ENCODE results near the gene PRAMEF17. TPM values are rescaled to one million over a fixed set of nuclear protein-coding genes. Genes with fewer than 3 reads are reported as not detected.
"Not testable (repeated sequence)": the region's sequence is repeated elsewhere in the genome, so short reads cannot be mapped to it uniquely, and the experiment has no call there.

PRAMEF17 gene, protein sequence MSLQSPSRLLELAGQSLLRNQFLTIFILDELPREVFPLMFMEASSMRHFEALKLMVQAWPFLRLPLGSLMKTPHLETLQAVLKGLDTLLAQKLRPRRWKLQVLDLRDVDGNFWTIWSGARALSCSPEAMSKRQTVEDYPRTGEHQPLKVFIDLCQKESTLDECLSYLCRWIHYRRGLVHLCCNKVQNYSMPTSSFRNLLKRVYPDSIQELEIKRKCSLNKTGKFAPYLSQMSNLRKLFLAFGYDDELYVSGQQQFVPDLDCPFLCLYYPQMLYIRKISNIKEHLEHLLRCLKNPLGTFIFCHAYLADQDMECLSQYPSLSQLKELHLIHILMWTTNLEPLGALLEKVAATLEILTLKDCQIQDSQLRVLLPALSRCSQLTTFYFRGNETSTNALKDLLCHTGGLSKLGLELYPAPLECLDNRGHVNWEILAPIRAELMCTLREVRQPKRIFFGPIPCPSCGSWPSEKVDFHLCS
- total RNA-seq (2022) (not detected in 2 replicates), Bru-seq, nascent RNA (not detected), BruChase-seq, experiment 1, labeled RNA remaining after a 2-hour chase (not detected), BruChase-seq, experiment 2, labeled RNA remaining after a 6-hour chase (not detected)
- long read RNA-seq, result 0 reads

DNA sequence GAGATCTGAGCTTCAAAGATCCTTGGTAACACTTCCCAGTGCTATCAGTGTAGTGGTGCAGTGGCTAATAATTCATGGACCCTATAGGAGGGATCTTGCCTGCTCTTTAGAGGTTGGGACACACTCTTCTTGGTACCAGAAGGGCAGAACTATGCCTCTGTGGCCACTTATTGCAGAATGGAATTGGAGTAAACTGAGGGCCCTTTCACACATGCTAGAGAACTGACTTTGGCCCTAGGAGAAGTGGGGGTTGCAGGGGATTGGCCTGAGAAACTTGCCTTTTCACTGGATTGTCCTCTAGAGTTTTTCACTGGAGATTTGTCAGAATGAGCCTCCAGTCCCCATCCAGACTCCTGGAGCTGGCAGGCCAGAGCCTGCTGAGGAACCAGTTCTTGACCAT lies at the start of gene PRAMEF17:
PRAMEF17 (plus strand) TSS at position 301 of the 400 bp plus-strand sequence; CDS start at position 327, 26 bp downstream.
- BruUV-seq (replicated peaks); POLR2A ChIA-PET; H3K4me1 Mint-ChIP-seq (ENCODE audit: low read depth, unreplicated experiment); H3K4me1 ChIP-seq; CTCF ChIA-PET; H3K27me3 Mint-ChIP-seq (ENCODE audit: insufficient read depth, unreplicated experiment); H3K4me3 Mint-ChIP-seq (ENCODE audit: unreplicated experiment); H3K4me3 ChIP-seq (ENCODE audit: low read depth, low read length); H3K27ac Mint-ChIP-seq (ENCODE audit: unreplicated experiment); H3K9me3 Mint-ChIP-seq (ENCODE audit: unreplicated experiment); DNase-seq; intact Hi-C loops (cut with micrococcal nuclease; ENCODE audit: unreplicated experiment); H3K36me3 ChIP-seq (ENCODE audit: control insufficient read depth, insufficient read depth, low read length); H3K27me3 ChIP-seq (replicated peaks; ENCODE audit: control insufficient read depth, insufficient read depth, low read length); H3K36me3 Mint-ChIP-seq (ENCODE audit: insufficient read depth, unreplicated experiment); H3K9me3 ChIP-seq: not testable (repeated sequence)

DNA sequence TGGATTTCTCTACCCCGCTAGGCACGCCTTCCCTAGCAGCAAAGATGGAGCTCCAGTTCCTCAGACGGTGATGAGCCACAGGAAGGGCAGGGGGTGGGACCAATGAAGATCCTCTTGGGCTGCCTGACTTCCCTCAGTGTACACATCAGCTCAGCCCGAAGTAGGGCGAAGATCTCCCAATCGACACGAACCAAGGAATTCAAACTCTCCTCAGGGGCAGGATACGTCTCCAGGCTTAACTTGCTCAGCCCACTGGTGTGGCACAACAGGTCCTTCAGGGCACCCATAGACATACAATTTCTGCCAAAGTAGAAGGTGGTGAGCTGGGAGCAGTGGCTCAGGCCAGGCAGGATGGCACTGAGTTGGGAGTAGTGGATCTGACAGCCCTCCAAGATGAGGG lies 46.9 kb upstream of the PRAMEF17 start:
- H3K4me1 ChIP-seq; H3K27me3 ChIP-seq (replicated peaks; ENCODE audit: control insufficient read depth, insufficient read depth, low read length); POLR2A ChIA-PET; H3K4me3 Mint-ChIP-seq (ENCODE audit: unreplicated experiment); DNase-seq; intact Hi-C loops (cut with micrococcal nuclease; ENCODE audit: unreplicated experiment); H3K4me1 Mint-ChIP-seq (ENCODE audit: low read depth, unreplicated experiment); H3K4me3 ChIP-seq (ENCODE audit: low read depth, low read length); H3K27ac Mint-ChIP-seq (ENCODE audit: unreplicated experiment); H3K36me3 ChIP-seq (ENCODE audit: control insufficient read depth, insufficient read depth, low read length); H3K36me3 Mint-ChIP-seq (ENCODE audit: insufficient read depth, unreplicated experiment); H3K9me3 ChIP-seq; H3K9me3 Mint-ChIP-seq (ENCODE audit: unreplicated experiment); BruUV-seq (replicated peaks); H3K27me3 Mint-ChIP-seq (ENCODE audit: insufficient read depth, unreplicated experiment); CTCF ChIA-PET: not testable (repeated sequence)

DNA sequence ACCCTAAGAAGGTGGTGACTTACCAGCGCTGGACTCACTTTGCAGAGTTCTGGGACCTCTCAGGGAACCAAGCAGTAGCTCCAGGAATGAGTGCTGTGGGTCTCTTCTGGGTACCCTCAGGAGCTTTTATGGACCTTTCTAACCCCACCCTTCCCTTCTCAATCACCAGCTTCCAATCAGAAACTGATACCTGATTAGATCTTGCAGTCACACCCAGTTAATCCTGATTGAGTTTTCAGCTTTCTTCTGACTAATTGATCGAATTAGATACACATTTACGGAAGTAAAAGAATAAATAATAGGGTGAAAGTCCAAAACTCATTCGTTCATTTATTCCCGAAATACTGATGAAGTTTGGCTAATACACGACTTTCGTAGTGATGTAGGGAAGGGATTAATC lies 42.4 kb upstream of the PRAMEF17 start, which contains the start of gene PRAMEF14:
PRAMEF14 (minus strand) TSS at position 101 of the 400 bp plus-strand sequence. CDS start 1,820 bp downstream, outside the sequence.
- POLR2A ChIA-PET; H3K9me3 ChIP-seq; intact Hi-C loops (cut with micrococcal nuclease; ENCODE audit: unreplicated experiment); H3K27me3 ChIP-seq (replicated peaks; ENCODE audit: control insufficient read depth, insufficient read depth, low read length); DNase-seq; H3K27me3 Mint-ChIP-seq (ENCODE audit: insufficient read depth, unreplicated experiment); BruUV-seq (replicated peaks); H3K4me3 Mint-ChIP-seq (ENCODE audit: unreplicated experiment); H3K27ac Mint-ChIP-seq (ENCODE audit: unreplicated experiment); H3K36me3 Mint-ChIP-seq (ENCODE audit: insufficient read depth, unreplicated experiment); H3K36me3 ChIP-seq (ENCODE audit: control insufficient read depth, insufficient read depth, low read length); H3K4me3 ChIP-seq (ENCODE audit: low read depth, low read length); H3K4me1 Mint-ChIP-seq (ENCODE audit: low read depth, unreplicated experiment); H3K4me1 ChIP-seq; CTCF ChIA-PET; H3K9me3 Mint-ChIP-seq (ENCODE audit: unreplicated experiment): not testable (repeated sequence)

DNA sequence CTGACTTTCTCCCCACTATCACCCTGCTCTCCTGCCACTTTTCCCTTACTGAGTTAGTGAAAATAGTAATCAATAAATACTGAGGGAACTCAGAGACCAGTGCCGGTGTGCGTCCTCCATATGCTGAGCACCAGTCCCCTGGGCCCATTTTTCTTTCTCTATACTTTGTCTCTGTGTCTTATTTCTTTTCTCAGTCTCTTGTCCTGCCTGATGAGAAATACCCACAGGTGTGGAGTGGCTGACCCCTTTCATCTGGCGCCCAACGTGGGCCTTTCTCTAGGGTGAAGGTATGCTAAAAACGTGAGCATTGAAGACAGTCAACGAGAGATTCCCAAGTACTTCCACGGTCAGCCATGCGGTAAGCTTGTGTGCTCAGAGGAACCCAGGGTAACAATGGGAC lies 36.0 kb upstream of the PRAMEF17 start:
- POLR2A ChIA-PET; H3K9me3 Mint-ChIP-seq (ENCODE audit: unreplicated experiment); H3K4me3 Mint-ChIP-seq (ENCODE audit: unreplicated experiment); H3K4me3 ChIP-seq (ENCODE audit: low read depth, low read length); H3K36me3 Mint-ChIP-seq (ENCODE audit: insufficient read depth, unreplicated experiment); H3K27me3 ChIP-seq (replicated peaks; ENCODE audit: control insufficient read depth, insufficient read depth, low read length); CTCF ChIA-PET; BruUV-seq (replicated peaks); H3K4me1 Mint-ChIP-seq (ENCODE audit: low read depth, unreplicated experiment); H3K36me3 ChIP-seq (ENCODE audit: control insufficient read depth, insufficient read depth, low read length); H3K27me3 Mint-ChIP-seq (ENCODE audit: insufficient read depth, unreplicated experiment); intact Hi-C loops (cut with micrococcal nuclease; ENCODE audit: unreplicated experiment); H3K27ac Mint-ChIP-seq (ENCODE audit: unreplicated experiment); H3K9me3 ChIP-seq; H3K4me1 ChIP-seq: not testable (repeated sequence)
- peak in 1 of 2 experiments; percentile 4 for DNase-seq

DNA sequence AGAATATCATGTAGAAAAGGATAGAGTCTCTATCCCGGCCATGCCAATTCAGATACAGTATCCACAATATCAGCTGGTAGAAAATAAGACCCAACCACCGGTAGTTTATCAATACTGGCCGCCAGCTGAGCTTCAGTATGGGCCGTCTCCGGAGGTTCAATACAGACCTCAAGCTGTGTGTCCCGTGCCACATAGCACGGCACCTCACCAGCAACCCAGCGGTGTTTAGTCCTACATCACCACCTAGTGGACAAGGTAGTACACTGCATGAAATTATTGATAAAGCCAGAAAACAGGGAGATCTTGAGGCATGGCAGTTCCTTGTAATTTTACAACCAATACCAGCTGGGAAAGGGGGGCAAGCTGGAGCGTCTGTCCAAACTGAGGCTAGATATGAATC lies 35.0 kb upstream of the PRAMEF17 start:
- POLR2A ChIA-PET; H3K4me1 Mint-ChIP-seq (ENCODE audit: low read depth, unreplicated experiment); H3K27me3 ChIP-seq (replicated peaks; ENCODE audit: control insufficient read depth, insufficient read depth, low read length); H3K9me3 Mint-ChIP-seq (ENCODE audit: unreplicated experiment); BruUV-seq (replicated peaks); H3K9me3 ChIP-seq; H3K4me3 ChIP-seq (ENCODE audit: low read depth, low read length); H3K36me3 Mint-ChIP-seq (ENCODE audit: insufficient read depth, unreplicated experiment); H3K27me3 Mint-ChIP-seq (ENCODE audit: insufficient read depth, unreplicated experiment); H3K27ac Mint-ChIP-seq (ENCODE audit: unreplicated experiment); DNase-seq; H3K36me3 ChIP-seq (ENCODE audit: control insufficient read depth, insufficient read depth, low read length); CTCF ChIA-PET; H3K4me3 Mint-ChIP-seq (ENCODE audit: unreplicated experiment); intact Hi-C loops (cut with micrococcal nuclease; ENCODE audit: unreplicated experiment); H3K4me1 ChIP-seq: not testable (repeated sequence)
